IMR-90 (cell line): ENCODE data around the gene TREML2. TPM values are rescaled to one million over a fixed set of nuclear protein-coding genes. Genes with fewer than 3 reads are reported as not detected.

ENCODE experiments used
- ATAC-seq: fragments of 200-7000 bp; cut with Tn5 transposase; 2 replicates; pipeline ENCODE4 v1.9.1; 2020; ENCODE audit warnings: low read depth, mild to moderate bottlenecking, moderate library complexity
- BruUV-seq: library from RNA; stranded (reverse); fragments of 400-500 nt; replicated peaks from 2 replicates; lab custom pipeline; 2021; lab: Mats Ljungman, UMichigan
- CTCF ChIA-PET: fragments of 300-600 bp; formaldehyde crosslinking; extraction: SDS; loops from one replicate; lab custom pipeline; 2021; ENCODE audit warnings: antibody characterized with exemption; lab: Yijun Ruan, JAX
- POLR2A ChIA-PET: fragments of 300-600 bp; sonication (Branson Sonifier 250); formaldehyde crosslinking; loops from one replicate; lab custom pipeline; 2022; ENCODE audit warnings: antibody characterized with exemption; ENCODE audit not compliant: unreplicated experiment; lab: Charles Lee
- DNase-seq: peaks from one replicate; pipeline ENCODE4 v3.0.0; 2013
- H2AFZ ChIP-seq: replicated peaks from 2 replicates; pipeline ENCODE3; 2013; ENCODE audit warnings: low read length, mild to moderate bottlenecking; ENCODE audit not compliant: poor library complexity
- H2AK5ac ChIP-seq: 2 replicates; pipeline ENCODE4 v1.6.1; 2013; ENCODE audit warnings: low read depth, low read length, inconsistent platforms
- H2AK9ac ChIP-seq: replicated peaks from 2 replicates; pipeline ENCODE3; 2013; ENCODE audit warnings: mild to moderate bottlenecking, low read depth, low read length, moderate library complexity; ENCODE audit not compliant: poor library complexity
- H2BK120ac ChIP-seq: 2 replicates; pipeline ENCODE4 v1.6.1; 2013; ENCODE audit warnings: low read depth, low read length, inconsistent platforms
- H2BK15ac ChIP-seq: 3 replicates; pipeline ENCODE4 v1.6.1; 2013; ENCODE audit warnings: low read depth, low read length, inconsistent platforms
- H2BK20ac ChIP-seq: 2 replicates; pipeline ENCODE4 v1.6.1; 2013; ENCODE audit warnings: low read depth, mild to moderate bottlenecking, inconsistent platforms, low read length, moderate library complexity
- H2BK5ac ChIP-seq: 2 replicates; pipeline ENCODE4 v1.6.1; 2013; ENCODE audit warnings: mild to moderate bottlenecking, low read depth, low read length, inconsistent platforms; ENCODE audit not compliant: poor library complexity, severe bottlenecking
- H3K14ac ChIP-seq: replicated peaks from 2 replicates; pipeline ENCODE4 v1.6.1; 2013; ENCODE audit warnings: low read depth, low read length, inconsistent platforms
- H3K18ac ChIP-seq: 2 replicates; pipeline ENCODE4 v1.6.1; 2013; ENCODE audit warnings: low read depth, low read length, control low read depth
- H3K23ac ChIP-seq: 2 replicates; pipeline ENCODE4 v1.6.1; 2013; ENCODE audit warnings: low read depth, low read length, inconsistent platforms
- H3K27ac ChIP-seq: 2 replicates; pipeline ENCODE4 v1.5.1; 2013; ENCODE audit warnings: mild to moderate bottlenecking, control low read depth, low read length; ENCODE audit not compliant: insufficient read depth
- H3K27me3 ChIP-seq: 2 replicates; pipeline ENCODE4 v1.6.1; 2013; ENCODE audit warnings: low read length; ENCODE audit not compliant: control insufficient read depth, insufficient read depth
- H3K36me3 ChIP-seq: 2 replicates; pipeline ENCODE4 v1.6.1; 2013; ENCODE audit warnings: low read length, mixed read lengths; ENCODE audit not compliant: control insufficient read depth, insufficient read depth
- H3K4ac ChIP-seq: 2 replicates; pipeline ENCODE4 v1.6.1; 2013; ENCODE audit warnings: low read depth, low read length, inconsistent platforms
- H3K4me1 ChIP-seq: 2 replicates; pipeline ENCODE4 v1.6.1; 2013; ENCODE audit warnings: low read length, mixed read lengths; ENCODE audit not compliant: control insufficient read depth, insufficient read depth
- H3K4me2 ChIP-seq: 2 replicates; pipeline ENCODE4 v1.6.1; 2013; ENCODE audit warnings: low read depth, mild to moderate bottlenecking, control low read depth, low read length, moderate library complexity
- H3K4me3 ChIP-seq: 2 replicates; pipeline ENCODE4 v1.5.1; 2013; ENCODE audit warnings: low read depth, mild to moderate bottlenecking, control low read depth, low read length, moderate library complexity; ENCODE audit not compliant: insufficient read depth
- H3K56ac ChIP-seq: 2 replicates; pipeline ENCODE4 v1.6.1; 2013; ENCODE audit warnings: low read length, inconsistent platforms; ENCODE audit not compliant: insufficient read depth; ENCODE audit errors: extremely low read depth
- H3K79me1 ChIP-seq, 2 experiments: 2 replicates each; pipeline ENCODE4 v1.6.1; 2013; ENCODE audit warnings: low read length in 2 of 2, inconsistent platforms in 1 of 2, low read depth in 1 of 2
- H3K9ac ChIP-seq: 2 replicates; pipeline ENCODE4 v1.6.1; 2013; ENCODE audit warnings: low read depth, low read length, control low read depth
- H3K9me1 ChIP-seq: 2 replicates; pipeline ENCODE4 v1.6.1; 2013; ENCODE audit warnings: low read length, inconsistent platforms; ENCODE audit not compliant: insufficient read depth
- H3K9me3 ChIP-seq: 2 replicates; pipeline ENCODE4 v1.6.1; 2013; ENCODE audit warnings: low read length; ENCODE audit not compliant: control insufficient read depth, insufficient read depth
- H4K20me1 ChIP-seq: 2 replicates; pipeline ENCODE4 v1.6.1; 2013; ENCODE audit warnings: low read length, inconsistent platforms; ENCODE audit not compliant: insufficient read depth
- H4K5ac ChIP-seq: 2 replicates; pipeline ENCODE4 v1.6.1; 2013; ENCODE audit warnings: mild to moderate bottlenecking, low read depth, low read length, control low read depth
- H4K8ac ChIP-seq, 2 experiments: 2 replicates each; pipeline ENCODE4 v1.6.1; 2013; ENCODE audit warnings: low read depth in 2 of 2, low read length in 2 of 2, control low read depth in 1 of 2, inconsistent platforms in 1 of 2
- H4K91ac ChIP-seq: 2 replicates; pipeline ENCODE4 v1.6.1; 2013; ENCODE audit warnings: low read depth, low read length, inconsistent platforms; ENCODE audit not compliant: insufficient read depth
- BHLHE40 ChIP-seq: fragments of 150-350 bp; IDR thresholded peaks from 2 replicates; pipeline ENCODE4 v1.6.1; 2016; ENCODE audit warnings: mild to moderate bottlenecking, low read depth, low read length
- MAFK ChIP-seq: IDR thresholded peaks from 2 replicates; pipeline ENCODE4 v1.6.1; 2012; ENCODE audit warnings: low read depth, low read length, improper control_type of control experiment
- MAZ ChIP-seq: IDR thresholded peaks from 2 replicates; pipeline ENCODE4 v1.6.1; 2012; ENCODE audit warnings: low read depth, mild to moderate bottlenecking, low read length, improper control_type of control experiment, moderate library complexity, borderline replicate concordance
- WGBS, 2 experiments: methylation state at CpG; one replicate each; pipeline versions ENCODE4 v1.1.5 to v1.1.7; 2013; ENCODE audit warnings: missing lambda C conversion rate in 2 of 2; ENCODE audit not compliant: insufficient read length in 1 of 2; ENCODE audit errors: extremely low coverage in 2 of 2; 5-methylcytosine and 5-hydroxymethylcytosine counted together
- dilution Hi-C: fragments of 300-500 bp; cut with HindIII; formaldehyde crosslinking; loops from one replicate; pipeline ENCODE4 v1.14.3; 2018; ENCODE audit warnings: low sequenced_read_pairs; ENCODE audit not compliant: unreplicated experiment
- in situ Hi-C: fragments of 300-500 bp; cut with MboI; formaldehyde crosslinking; loops from 3 replicates; pipeline ENCODE4 v1.14.3; 2019; ENCODE audit warnings: low sequenced_read_pairs, inconsistent platforms, mixed read lengths
- intact Hi-C: fragments of 100-400 bp; cut with micrococcal nuclease; formaldehyde crosslinking; loops from 2 replicates; pipeline ENCODE4 v1.10.0; 2022
- polyA plus RNA-seq, 3 experiments: library from polyadenylated mRNA; depleted of rRNA; stranded (reverse); fragments of >200 nt; gene quantifications; 2 replicates each; pipeline ENCODE4 v1.2.3, GENCODE V29; 2012; ENCODE audit warnings: low replicate concordance in 1 of 3
- total RNA-seq: library from RNA; depleted of rRNA; stranded (reverse); fragments of >200 nt; gene quantifications from 2 replicates; pipeline ENCODE4 v1.2.3, GENCODE V29; 2012
- TF ChIP-seq, protein P1 (sequence below): fragments of 150-350 bp; IDR thresholded peaks from 2 replicates; pipeline ENCODE4 v1.6.1; 2016; ENCODE audit warnings: low read depth, mild to moderate bottlenecking, low read length, moderate library complexity, borderline replicate concordance
- TF ChIP-seq, protein P2 (sequence below): conservative IDR thresholded peaks from 2 replicates; pipeline ENCODE4 v1.5.1; 2012; ENCODE audit warnings: mild to moderate bottlenecking, low read depth, low read length, improper control_type of control experiment
- TF ChIP-seq, protein P3 (sequence below): fragments of 150-350 bp; IDR thresholded peaks from 2 replicates; pipeline ENCODE4 v1.6.1; 2017; ENCODE audit warnings: mild to moderate bottlenecking, antibody characterized with exemption, low read length, low read depth

The TREML2 gene
- total and polyA plus RNA-seq, 2 of the 4 experiments (the other 2 are of a cell fraction), result not detected

DNA sequence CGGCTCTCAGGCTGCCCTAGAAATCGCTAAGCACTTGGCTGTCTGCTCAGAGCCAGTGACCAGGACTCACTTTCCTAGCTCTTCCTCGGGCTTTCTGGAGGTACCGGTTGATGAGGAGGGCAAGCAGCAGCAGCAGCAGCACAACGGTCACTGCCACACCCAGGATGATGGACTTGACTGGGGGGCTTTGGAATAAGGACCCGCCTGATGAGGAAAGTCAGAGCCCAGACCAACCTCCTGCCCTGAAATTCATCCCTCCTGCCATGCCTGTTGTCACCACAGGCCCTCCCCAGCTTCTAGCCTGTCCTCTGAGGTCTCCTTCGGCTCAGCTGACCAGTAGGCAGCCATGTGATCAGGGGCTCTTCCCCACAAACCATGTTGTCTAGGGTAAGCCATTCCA, 16.2 kb downstream of the TREML2 start:
- Histone ChIP-seq H3K27ac (no peak overlapping the region), H2BK5ac (no peak overlapping the region), H3K14ac (no peak overlapping the region), H2BK120ac (no peak overlapping the region), H3K56ac (no peak overlapping the region), H3K36me3 (no peaks in the 10 kb centered on the region), H2AFZ (no peak overlapping the region), H3K9ac (no peak overlapping the region), H4K91ac (no peak overlapping the region), H3K4me1 (no peaks in the 10 kb centered on the region), H3K18ac (no peak overlapping the region), H4K5ac (no peak overlapping the region), H3K9me1 (no peaks in the 10 kb centered on the region), H3K9me3 (no peaks in the 10 kb centered on the region; the same call in 1 of the 2 replicates), H3K79me1 (no peaks in the 10 kb centered on the region), H3K4ac (no peak overlapping the region), H4K8ac (no peak overlapping the region), H2BK20ac (no peak overlapping the region), H3K4me3 (no peak overlapping the region), H2BK15ac (no peak overlapping the region), H2AK5ac (no peak overlapping the region), H2AK9ac (no peak overlapping the region), H3K4me2 (no peak overlapping the region), H3K23ac (no peak overlapping the region), H4K20me1 (no peaks in the 10 kb centered on the region), H3K27me3 (peaks cover 22% of the 10 kb centered on the region; the same call in 1 of the 2 replicates)
- ChIA-PET CTCF (interaction anchor here (0.6 kb wide), 1 partner anchor 186 kb away, joined by 5 read pairs; no protein-coding TSS in a partner anchor), POLR2A (no interaction called here)
- in situ Hi-C loops, result loop anchor here (10.0 kb wide), 1 partner anchor 90 kb away; no protein-coding TSS in a partner anchor
- 57% methylated on average over 1 of the region's 7 CpGs; no CpG with 5 or more reads in 1 of the 2 experiments for WGBS, 2 experiments
- DNase-seq, result no peak
- no peak for ATAC-seq
- dilution Hi-C loops, result no loop called here
- TF ChIP-seq BHLHE40 (no peak), MAFK (no peak), MAZ (no peak)
- TF ChIP-seq, protein P1, sequence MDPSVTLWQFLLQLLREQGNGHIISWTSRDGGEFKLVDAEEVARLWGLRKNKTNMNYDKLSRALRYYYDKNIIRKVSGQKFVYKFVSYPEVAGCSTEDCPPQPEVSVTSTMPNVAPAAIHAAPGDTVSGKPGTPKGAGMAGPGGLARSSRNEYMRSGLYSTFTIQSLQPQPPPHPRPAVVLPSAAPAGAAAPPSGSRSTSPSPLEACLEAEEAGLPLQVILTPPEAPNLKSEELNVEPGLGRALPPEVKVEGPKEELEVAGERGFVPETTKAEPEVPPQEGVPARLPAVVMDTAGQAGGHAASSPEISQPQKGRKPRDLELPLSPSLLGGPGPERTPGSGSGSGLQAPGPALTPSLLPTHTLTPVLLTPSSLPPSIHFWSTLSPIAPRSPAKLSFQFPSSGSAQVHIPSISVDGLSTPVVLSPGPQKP, result no peak
- TF ChIP-seq, protein P2, sequence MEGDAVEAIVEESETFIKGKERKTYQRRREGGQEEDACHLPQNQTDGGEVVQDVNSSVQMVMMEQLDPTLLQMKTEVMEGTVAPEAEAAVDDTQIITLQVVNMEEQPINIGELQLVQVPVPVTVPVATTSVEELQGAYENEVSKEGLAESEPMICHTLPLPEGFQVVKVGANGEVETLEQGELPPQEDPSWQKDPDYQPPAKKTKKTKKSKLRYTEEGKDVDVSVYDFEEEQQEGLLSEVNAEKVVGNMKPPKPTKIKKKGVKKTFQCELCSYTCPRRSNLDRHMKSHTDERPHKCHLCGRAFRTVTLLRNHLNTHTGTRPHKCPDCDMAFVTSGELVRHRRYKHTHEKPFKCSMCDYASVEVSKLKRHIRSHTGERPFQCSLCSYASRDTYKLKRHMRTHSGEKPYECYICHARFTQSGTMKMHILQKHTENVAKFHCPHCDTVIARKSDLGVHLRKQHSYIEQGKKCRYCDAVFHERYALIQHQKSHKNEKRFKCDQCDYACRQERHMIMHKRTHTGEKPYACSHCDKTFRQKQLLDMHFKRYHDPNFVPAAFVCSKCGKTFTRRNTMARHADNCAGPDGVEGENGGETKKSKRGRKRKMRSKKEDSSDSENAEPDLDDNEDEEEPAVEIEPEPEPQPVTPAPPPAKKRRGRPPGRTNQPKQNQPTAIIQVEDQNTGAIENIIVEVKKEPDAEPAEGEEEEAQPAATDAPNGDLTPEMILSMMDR, result no peak
- TF ChIP-seq, protein P3, sequence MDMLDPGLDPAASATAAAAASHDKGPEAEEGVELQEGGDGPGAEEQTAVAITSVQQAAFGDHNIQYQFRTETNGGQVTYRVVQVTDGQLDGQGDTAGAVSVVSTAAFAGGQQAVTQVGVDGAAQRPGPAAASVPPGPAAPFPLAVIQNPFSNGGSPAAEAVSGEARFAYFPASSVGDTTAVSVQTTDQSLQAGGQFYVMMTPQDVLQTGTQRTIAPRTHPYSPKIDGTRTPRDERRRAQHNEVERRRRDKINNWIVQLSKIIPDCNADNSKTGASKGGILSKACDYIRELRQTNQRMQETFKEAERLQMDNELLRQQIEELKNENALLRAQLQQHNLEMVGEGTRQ, result no peak
- BruUV-seq, result no TSS peak
- intact Hi-C loops, result no loop called here
